NCI-H1436 (cell line): ENCODE data around the gene SLC10A6.
"Not testable (repeated sequence)": the region's sequence is repeated elsewhere in the genome, so short reads cannot be mapped to it uniquely, and the experiment has no call there.

ENCODE experiments used
- DNase-seq: peaks from one replicate; lab custom pipeline; 2025; lab: John Stamatoyannopoulos, UW

The SLC10A6 gene, protein sequence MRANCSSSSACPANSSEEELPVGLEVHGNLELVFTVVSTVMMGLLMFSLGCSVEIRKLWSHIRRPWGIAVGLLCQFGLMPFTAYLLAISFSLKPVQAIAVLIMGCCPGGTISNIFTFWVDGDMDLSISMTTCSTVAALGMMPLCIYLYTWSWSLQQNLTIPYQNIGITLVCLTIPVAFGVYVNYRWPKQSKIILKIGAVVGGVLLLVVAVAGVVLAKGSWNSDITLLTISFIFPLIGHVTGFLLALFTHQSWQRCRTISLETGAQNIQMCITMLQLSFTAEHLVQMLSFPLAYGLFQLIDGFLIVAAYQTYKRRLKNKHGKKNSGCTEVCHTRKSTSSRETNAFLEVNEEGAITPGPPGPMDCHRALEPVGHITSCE

DNA sequence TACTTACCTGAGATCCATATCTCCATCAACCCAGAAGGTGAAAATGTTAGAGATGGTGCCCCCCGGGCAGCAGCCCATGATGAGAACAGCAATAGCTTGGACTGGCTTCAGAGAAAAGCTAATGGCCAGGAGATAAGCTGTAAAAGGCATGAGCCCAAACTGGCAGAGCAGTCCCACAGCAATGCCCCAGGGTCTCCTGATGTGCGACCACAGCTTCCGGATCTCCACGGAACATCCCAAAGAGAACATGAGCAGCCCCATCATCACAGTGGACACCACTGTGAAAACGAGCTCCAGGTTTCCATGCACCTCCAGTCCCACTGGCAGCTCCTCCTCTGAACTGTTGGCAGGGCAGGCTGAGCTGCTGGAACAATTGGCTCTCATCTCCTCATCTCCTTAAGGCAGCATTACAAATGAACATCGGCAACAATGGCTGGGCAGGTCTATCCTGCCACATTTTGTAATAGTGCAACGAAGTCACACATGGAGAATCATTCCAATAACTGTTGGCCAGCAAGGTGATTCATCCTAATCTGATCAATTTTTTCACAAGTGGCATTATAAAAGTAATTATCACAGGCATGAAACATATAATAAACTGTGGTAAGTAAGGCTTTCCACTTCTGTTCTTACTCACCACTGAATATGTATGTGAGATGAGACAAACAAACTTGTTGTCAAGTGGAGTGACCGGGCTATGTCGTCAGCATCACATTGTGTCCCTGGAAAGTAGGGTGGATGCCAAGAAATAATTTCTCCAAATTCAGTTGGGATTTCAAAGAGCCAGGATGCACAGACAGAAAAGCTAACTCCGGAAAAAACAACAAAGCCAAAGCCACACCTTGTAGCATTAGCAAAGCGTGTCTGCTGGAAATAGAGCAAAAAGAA is at the start of gene SLC10A6:
SLC10A6 (minus strand) TSS at position 653 of the 888 bp plus-strand sequence; CDS start at position 384, 269 bp downstream.
- no peak for DNase-seq

DNA sequence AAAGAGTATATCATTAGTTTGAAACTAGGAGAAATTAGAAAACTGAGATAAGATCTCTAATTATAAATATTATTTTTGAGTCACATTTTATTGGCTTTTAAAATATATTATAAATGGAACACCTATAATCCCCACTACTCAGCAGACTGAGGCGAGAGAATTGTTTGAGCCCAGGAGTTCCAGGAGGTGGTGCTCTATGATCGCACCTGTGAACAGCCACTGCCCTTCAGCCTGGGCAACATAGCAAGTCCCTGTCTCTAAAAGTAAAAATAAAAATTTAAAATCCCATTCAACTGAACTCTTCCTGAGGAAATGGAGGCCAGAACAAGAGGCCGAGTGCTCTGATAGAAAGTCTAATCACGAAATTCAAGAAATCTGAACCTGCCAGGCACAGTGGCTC is 49.4 kb upstream of the SLC10A6 start:
- DNase-seq: no peak

DNA sequence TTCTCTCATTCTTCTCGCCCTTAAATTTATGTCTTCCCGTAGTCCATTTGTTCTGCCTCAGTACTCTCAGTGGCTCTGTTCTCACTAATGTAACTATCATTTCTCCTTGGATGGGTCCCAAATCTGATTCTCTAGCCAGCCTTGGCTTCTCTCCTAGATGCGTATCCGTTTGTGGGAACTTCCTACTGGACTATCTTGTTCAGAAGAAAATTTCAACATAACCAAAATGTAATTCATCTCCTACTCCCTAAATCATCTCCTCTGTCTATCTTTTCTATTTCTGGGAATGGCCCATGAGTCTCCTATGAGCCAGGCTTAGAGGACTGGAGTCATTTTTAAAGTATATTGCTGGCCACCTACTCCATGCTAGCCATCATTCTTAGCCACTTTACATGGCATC is 47.4 kb upstream of the SLC10A6 start:
- DNase-seq: no peak

DNA sequence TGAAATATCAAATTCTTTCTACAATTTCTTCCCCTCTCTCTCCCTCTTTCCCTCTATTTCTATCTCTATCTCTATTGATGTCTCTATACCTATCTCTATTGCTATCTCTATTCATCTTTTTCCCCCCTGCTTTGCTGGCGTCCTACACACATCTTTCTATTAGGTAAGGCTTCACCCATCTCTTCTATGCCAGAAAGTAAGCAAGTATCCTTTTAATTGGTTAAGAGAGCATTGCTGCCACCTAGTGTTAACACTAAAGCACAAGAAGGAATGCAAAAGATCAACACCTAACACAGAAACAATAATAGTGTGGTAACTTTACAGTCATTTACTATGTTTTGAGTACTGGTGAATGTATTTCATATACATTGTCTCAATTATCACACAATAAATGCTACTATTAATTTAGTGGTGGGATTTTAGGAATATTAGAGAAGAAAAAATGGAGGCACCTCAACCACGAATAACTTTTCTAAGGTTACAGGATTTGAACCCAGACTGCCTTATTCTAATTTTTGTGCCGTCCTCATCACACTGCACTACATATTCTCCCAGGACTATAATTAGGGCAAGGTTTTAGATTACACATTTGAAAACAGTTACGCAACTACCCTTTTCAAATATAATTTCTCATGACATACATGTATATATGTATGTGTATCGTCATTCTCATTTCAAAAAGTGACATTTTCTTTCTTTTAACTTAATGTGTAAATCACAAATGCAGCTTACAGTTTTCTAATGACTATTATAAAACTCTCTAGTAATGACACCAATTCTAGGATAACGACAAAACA is 46.7 kb upstream of the SLC10A6 start:
- DNase-seq: peak; percentile 68

DNA sequence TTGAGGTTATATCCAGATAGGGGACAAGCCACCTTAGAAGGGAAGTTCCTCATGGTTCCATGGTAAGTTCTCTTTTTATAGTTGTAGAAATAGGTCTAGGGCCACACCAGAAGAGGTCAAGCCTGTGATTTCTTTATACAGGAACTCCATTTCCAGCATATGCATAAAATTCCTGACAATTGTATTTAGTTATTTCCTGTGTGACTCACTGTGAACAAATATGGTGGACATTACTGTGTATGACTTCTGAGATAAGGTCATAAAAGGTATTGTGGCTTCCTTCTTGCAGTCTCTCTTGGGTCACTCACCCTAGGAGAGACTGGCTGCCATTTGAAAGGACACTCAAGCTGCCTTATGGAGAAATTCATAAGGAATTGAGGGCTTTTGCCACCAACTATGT is 45.3 kb upstream of the SLC10A6 start:
- no peak for DNase-seq

DNA sequence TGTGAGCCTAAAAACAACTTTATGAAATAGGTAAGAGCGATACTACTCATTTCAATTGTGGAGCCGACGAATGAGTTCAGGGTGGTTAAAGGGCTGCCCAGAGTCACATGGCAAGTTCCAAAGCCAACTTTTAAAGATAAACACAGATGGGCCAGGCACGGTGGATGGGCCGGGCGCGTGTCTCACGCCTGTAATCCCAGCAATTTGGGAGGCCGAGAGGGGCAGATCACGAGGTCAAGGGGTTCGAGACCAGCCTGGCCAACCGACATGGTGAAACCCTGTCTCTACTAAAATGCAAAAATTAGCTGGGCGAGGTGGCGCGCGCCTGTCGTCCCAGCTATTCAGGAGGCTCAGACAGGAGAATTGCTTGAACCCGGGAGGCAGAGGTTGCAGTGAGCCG is 44.0 kb upstream of the SLC10A6 start:
- DNase-seq: no peak

DNA sequence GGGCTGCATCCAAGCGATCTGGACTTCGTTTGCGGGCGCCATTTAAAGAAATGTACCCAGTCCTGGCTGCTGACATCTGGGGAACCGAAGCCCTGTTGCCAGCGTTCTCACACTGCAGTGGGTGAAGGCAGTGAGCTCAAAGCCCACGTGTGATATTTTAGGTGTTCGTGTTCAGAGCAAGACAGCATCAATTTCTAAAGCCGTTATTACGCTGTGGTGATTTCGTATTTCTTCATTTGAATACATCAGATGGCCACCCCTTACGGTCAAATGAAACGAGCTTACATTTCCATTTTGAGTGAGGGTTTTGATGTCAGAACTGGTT is 43.4 kb upstream of the SLC10A6 start:
- no peak for DNase-seq

DNA sequence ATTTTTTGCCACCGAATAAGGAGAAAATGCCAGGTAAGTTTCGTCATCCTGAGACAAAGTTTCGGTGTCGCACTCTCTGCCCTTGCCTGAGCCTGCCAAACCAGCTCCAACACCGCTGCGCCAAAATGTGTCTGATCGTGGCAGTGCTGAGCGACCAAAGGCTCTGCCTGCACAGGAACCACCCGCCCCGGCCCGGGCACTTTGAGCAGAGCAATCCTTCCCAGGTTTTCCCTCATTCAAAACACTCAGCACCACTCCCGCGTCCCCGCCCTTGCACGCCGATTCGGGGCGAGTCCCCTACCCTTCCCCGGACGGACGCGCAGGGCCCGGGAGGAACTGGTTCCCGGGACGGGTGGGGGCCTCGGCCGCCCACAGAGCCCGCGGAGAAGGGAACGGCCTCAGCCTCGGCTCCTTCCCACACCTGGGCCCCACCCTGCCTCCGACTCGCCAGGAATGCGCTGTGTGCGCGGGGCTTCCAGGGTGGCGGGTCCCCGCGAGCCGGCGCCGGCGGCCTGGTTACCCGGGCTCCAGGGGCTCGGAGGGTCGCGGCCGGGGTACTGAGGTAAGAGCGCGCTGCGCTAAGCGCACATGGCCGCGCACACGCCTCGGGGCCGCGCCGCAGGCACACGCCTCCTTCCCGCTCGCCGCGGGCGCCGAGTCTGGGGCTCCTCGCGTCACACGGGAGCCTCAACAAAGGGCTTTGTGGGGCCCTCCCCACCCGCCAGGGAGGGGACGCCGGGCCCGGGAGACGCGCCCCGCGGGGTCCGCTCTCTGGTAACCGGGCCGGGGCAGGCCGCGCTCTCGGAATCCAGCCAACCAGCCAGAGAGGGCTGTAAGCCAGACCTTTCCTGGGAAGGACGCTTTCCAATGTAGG is 42.8 kb upstream of the SLC10A6 start, which contains the start of gene C4orf36:
C4orf36 (minus strand) TSS at position 661 of the 874 bp plus-strand sequence. CDS start 902 bp downstream, outside the sequence.
- peak; percentile 41 for DNase-seq

DNA sequence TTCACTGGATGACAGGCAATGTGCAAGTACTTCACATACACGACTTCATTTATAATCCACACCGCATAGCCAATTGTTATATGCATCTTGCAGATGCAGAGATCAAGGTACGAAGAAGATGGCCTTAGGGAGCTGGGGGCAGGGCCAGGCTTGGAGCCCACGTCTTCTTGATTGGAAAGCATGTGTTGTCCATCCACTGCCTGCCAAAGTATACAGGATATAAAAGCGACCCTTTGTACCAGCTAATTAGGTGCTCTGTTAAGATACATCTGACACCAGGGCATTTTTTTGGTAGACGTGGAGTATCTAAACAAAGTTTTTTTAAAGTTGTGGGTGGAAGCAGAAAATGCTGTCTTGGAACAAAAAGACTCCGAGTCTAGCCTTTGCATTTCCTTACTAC is 41.6 kb upstream of the SLC10A6 start:
- no peak for DNase-seq

DNA sequence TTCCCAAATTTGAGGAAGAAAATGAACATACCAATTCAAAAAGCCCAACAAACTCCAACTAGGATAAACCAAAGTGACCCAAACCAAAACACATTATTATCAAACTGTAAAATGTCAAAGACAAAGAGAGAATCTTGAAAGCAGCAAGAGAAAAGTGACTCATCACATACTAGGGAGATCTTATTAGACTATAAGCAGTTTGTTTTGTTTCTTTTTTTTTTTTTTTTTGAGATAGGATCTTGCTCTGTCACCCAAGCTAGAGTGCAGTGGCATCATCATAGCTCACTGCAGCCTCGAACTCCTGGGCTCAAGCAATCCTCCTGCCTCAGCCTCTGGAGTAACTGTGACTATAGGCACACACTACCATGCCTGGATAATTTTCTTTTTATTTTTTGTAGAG is 30.5 kb upstream of the SLC10A6 start:
- no peak for DNase-seq

DNA sequence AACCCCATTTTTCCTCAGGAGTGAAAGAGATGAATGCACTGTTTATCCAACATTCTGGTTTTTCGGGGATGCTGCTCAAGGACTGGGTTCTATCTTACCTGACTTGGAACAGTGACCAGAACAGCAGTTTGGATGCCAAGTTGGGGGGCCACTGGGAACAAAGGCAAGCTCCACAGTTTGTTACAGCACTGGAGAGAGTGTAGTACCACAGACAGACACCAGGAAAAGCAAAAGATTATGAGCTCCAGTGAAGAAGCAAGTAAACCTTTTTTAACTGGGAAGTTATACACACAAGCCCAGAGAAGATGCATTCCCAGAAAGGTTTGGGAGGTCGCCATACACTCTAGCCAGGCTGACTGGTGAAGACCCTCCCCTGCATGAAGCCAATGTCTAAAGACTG is 29.5 kb upstream of the SLC10A6 start:
- DNase-seq: no peak

DNA sequence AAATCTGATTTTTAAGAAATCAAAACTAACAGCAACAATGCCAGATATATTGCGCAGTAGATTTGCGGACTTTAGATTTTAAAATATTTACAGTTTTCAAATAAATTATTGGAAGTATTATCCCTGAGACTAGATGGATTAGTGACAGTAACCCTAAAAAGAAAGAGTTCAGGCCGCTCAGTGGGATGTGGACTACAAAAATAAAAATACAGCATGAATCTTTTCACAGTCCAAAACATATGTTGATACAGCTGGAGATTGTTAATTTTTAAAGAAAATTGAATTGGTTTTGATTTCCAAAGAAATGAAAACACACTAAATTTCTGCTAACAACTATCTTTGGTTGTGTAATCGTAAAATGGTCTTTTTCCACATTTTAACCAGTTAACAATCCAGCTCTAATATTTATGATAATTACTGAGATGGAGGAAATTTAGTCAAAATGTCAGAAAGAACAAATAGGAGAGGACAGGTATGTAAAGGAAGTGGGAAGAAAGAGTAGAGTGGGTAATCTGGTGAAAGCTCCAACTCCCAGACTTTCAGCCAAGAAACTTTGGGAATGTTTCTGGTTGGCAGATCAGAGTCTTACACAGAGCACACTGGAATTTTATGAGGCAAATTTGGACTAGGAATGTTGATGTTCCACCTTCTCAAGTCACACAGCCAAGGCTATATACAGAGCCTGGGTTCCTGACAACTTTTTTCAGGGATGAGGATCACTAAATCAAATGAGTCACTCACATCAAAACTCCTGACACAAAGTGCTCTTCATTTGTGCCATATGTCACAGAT is 27.9 kb upstream of the SLC10A6 start:
- no peak for DNase-seq

DNA sequence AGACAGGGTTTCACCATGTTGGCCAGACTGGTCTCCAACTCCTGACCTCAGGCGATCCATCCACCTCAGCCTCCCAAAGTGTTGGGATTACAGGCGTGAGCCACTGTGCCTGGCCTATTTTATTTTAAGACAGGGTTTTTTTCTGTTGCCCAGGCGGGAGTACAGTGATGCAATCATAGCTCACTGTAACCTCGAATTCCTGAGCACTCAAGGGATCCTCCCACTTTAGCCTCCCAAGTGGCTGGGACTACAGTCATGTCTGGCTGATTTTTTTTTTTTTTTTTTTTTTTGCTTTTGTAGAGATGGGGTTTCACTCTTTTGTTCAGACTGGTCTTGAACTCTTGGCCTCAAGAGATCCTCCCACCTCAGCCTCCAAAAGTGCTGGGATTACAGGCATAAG is 26.3 kb upstream of the SLC10A6 start:
- not testable (repeated sequence) for DNase-seq

DNA sequence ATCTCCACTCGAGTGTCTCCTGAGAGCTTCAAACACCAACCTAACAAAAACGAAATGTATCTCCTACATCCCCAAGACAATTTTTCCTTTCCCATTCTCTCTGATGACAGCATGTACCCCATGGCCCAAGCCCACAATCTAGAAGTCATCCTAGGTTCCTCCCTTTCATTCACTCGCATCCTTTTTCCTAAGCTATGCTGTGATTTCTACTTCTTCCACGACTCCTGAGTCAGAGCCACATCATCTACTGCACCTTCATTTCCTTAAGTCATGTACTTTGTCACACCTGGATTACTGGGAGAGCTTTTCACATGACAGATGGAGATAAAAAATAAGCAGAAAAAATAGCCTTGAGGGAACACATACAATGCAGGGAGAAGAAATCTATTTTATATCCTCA is 23.0 kb upstream of the SLC10A6 start:
- no peak for DNase-seq

DNA sequence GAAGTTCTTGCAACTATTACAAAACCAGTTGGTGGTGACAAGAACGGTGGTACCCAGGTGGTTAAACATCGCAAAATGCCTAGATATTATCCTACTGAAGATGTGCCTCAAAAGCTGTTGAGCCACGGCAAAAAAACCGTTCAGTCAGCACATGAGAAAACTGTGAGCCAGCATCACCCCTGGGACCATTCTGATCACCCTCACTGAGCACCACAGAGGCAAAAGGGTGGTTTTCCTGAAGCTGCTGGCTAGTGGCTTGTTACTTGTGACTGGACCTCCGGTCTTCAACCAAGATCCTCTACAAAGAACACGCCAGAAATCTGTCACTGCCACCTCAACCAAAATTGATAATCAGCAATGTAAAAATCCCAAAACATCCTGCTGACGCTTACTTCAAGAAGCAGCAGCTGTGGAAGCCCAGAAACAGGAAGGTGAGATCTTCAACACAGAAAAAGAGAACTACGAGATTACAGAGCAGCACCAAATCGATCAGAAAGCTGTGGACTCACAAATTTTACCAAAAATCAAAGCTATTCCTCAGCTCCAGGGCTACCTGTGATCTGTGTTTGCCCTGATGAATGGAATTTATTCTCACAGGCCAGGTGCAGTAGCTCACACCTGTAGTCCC is 21.4 kb upstream of the SLC10A6 start:
- DNase-seq: no peak

DNA sequence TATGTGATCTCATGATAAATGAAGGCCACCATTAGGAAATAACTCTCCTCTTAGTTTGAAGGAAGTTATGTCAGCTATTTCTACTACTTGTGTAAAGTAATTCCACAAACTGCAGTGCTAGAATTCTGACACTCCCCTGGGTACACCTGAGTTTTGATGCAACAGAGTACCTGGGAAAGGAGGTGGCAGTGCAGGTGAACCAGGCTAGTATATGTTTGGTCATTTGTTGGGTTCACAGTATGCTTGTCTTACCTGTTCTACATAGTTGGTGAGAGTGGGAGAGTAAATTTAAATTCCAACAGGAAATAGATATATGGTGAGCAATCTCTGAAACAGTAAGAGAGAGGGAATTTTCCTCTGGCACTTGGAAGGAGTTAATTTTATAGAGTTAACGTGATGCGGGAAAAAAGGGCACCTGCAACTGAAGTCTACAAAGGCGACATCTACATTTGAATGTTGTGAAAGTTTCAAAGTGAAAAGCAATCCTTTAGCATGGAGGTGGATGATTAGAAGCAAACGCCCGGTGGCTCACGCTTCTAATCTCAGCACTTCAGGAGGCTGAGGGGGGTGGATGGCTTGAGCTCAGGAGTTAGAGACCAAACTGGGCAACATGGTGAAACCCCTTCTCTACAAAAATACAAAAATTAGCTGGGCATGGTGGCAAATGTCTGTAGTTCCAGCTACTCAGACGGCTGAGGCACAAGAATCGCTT is 8.3 kb upstream of the SLC10A6 start:
- no peak for DNase-seq

DNA sequence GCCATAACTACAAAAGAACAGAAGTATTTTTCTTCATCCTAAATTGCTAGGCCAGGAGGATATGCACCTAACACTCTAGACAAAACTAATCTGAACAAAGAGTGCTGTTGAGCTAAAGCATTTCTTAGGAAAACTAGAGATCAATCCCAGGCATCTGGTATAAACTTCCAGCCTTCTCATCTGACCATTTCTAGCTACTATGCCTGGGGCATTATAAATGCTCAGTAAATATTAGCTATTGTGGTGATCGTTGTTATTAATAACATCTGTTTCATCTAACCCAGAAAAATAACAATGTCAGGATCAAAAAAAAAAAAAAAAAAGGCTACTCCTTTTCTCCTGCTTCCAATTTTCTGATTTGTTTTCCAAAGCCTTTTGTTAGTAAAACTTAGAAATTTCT is 7.7 kb upstream of the SLC10A6 start:
- DNase-seq: no peak

DNA sequence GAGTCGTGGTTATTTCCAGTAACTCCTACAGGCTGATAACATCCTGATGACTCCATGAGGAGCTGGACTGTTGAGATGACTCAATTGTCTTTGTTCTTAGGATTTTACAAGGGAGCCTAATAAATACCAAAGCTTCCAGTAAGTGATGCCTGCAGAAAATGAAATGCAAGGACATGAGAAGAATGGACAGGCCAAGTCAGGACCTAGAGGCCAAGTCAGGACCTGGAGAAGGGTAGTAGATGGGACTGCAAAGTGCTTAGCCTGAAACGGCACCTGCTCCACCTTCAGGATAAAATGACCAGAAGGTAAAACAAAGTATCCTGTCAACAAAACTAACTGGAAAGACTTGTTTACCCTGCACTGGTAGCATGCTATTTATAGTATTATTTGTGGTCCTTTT is 6.4 kb upstream of the SLC10A6 start:
- no peak for DNase-seq

DNA sequence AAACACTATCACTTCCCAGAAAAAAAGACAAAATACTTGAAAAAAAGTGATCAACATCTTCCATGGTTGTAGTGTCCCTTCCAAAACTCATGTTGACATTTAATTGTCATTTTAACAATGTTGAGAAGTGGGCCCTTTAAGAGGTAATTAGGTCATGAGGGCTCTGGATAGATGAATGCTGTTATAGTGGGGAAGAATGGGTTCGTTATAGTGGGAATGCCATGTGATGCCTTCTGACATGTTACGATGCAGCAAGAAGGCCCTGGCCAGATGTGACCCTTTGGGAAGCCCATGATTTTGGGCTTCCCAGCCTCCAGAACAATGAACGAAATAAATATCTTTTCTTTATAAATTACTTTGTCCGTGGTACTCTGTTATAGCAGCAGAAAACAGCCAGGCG is 4.0 kb upstream of the SLC10A6 start:
- no peak for DNase-seq
